Fibroblast of pulmonary artery (primary cell): ENCODE data around the gene TRIP13.
"Not testable (repeated sequence)": the region's sequence is repeated elsewhere in the genome, so short reads cannot be mapped to it uniquely, and the experiment has no call there.

Experiments
- DNase-seq: peaks from one replicate; pipeline ENCODE4 v3.0.0-alpha.2; 2010; ENCODE audit warnings: low read depth
- H3K4me3 ChIP-seq: replicated peaks from 2 replicates; pipeline ENCODE4 v1.5.1; 2011; ENCODE audit warnings: low read depth, mild to moderate bottlenecking, control low read depth, low read length, moderate library complexity
- TF ChIP-seq, protein P1 (sequence below): IDR thresholded peaks from 2 replicates; pipeline ENCODE4 v1.5.1; 2011; ENCODE audit warnings: mild to moderate bottlenecking, control low read depth, low read length, inconsistent platforms; ENCODE audit errors: missing control alignments

Gene TRIP13

DNA sequence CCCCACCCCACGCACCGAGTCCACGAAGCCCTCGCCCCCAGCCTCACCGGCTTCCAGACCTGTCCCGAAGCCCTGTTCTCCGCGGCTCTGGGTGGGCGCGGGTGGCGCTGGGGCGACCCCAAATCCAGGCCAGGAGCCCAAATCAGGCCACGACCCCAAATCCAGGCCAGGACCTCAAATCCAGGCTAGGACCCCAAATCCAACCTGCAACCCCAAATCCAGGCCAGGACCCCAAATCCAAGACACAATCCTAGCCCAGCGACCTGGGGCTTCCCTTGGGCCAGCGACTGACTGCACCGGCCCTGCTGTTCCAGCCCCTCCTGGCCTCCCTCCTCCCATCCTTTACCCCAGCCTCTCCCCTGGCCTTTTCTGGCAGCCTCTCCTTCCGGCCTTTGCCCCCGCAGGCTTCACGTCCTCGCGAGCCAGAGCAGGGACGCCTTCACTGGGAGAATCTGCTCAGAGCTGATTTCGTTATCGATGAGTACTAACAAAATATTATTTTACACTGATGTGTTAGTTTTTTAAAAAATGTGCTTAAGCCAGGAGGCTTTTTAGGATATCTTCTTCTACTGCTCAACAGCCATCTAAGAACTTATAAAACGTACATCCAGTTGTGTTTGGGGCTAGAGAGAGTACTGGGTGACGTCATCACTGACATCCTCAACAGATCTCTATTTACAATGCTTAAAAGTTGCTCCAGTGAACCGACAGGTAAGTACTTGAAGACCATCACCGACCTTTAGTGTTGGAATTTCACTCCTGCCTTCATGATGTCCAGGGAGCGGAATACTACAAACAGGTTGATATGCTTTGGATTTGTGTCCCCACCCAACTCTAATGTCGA, 34.7 kb downstream of the TRIP13 start:
- H3K4me3 ChIP-seq: peak overlapping the region; percentile 46
- DNase-seq: no peak
- TF ChIP-seq, protein P1, sequence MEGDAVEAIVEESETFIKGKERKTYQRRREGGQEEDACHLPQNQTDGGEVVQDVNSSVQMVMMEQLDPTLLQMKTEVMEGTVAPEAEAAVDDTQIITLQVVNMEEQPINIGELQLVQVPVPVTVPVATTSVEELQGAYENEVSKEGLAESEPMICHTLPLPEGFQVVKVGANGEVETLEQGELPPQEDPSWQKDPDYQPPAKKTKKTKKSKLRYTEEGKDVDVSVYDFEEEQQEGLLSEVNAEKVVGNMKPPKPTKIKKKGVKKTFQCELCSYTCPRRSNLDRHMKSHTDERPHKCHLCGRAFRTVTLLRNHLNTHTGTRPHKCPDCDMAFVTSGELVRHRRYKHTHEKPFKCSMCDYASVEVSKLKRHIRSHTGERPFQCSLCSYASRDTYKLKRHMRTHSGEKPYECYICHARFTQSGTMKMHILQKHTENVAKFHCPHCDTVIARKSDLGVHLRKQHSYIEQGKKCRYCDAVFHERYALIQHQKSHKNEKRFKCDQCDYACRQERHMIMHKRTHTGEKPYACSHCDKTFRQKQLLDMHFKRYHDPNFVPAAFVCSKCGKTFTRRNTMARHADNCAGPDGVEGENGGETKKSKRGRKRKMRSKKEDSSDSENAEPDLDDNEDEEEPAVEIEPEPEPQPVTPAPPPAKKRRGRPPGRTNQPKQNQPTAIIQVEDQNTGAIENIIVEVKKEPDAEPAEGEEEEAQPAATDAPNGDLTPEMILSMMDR: peak; percentile 0

DNA sequence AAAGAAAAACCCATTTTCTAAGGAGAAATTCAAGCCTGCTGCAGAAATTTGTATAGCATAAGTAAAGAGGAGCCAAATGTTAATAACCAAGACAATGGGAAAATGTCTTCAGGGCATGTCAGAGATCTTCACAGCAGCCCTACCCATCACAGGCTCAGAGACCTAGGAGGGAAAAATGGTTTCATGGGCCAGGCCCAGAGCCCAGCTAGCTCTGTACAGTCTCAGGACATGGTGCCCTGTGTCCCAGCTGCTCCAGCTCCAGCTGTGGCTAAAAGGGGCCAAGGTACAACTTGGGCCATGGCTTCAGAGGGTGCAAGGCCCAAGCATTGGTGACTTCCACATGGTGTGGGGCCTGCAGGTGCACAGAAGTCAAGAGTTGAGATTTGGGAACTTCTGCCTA, 36.5 kb downstream of the TRIP13 start:
- not testable (repeated sequence) for DNase-seq, H3K4me3 ChIP-seq

DNA sequence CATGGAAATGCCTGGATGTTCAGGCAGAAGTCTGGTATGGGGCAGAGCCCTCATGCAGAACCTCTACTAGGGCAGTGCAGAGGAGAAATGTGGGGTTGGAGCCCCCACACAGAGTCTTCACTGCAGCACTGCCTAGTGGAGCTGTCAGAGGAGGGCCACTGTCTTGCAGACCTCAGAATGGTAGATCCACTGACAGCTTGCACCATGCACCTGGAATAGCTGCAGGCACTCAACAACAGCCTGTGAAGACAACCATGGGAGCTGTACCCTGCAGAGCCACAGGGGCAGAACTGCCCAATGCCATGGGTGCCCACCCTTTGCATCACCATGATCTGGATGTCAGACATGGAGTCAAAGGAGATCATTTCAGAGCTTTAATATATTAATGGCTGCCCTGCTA, 36.9 kb downstream of the TRIP13 start:
- no peak for DNase-seq
- TF ChIP-seq, protein P1: no peak
- H3K4me3 ChIP-seq: no peak overlapping the region

DNA sequence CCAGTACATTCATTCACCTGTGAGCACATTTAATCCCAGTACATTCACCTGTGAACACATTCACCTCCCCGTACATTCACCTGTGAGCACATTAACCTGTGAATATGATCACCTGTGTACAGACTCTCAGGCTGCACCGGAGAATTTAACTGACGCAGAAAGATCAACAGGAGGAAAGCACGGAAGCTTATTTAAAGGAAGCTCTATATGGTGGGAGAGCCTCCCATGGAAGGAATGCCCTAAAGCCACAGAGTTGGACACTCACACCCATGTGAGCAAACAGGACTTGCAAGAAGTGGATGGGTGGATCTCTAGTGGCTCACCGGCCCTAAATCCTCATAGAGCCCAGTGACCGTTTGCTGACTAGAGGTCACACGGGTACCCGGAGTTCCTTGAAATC, 38.2 kb downstream of the TRIP13 start:
- TF ChIP-seq, protein P1: no peak
- DNase-seq: no peak
- H3K4me3 ChIP-seq: no peak overlapping the region

DNA sequence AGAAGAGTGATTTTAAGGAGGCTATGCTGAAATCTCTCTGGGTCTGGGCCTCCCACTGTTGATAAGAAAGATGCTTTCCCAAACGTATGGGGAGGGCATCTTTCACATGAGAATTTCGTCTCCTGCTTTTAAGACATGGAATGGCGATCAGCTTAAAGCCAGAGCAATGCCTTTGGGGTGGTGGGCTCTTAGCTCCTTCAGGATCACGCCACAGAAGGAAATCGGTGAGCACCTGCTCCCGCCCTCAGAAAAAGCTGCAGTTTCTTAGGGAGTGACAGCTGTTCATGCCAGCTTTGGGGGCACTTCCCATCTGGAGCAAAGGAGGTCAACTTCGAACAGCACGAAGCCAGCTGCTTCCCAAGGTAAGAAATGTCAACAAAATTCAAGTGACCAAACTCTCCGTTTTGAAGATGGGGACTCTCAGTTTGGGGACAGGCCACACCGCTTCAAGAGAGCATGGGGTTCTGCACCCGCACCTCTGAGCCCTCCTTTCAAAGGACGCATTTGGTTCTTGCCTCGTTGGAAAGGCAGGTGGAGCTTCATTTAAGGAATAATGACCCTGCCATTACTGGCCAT, 39.0 kb downstream of the TRIP13 start:
- TF ChIP-seq, protein P1: no peak
- no peak for DNase-seq
- no peak overlapping the region for H3K4me3 ChIP-seq

DNA sequence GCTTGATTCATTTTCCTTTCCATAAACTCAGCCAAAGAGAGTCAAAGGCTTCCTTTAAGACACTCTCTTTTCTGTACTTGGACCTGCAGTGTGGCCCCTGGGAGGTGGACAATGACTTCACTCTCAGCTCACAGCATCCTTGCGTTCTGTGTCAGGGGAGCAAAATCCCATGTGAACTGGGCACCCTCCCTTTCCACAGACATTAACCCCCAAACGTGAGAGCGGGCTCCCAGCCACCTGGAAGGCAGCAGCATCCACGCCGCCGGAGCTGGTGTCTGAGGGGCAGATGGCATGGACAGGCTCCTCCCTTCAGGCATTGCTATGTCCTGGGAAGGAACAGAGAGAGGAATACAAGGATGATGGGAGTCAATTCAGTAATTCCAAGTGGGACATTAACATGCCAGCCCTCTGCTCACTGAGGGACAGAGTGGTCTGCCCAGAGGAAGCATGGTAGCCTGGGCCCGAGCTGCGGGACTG, 39.5 kb downstream of the TRIP13 start:
- TF ChIP-seq, protein P1: no peak
- no peak for DNase-seq
- no peak overlapping the region for H3K4me3 ChIP-seq

DNA sequence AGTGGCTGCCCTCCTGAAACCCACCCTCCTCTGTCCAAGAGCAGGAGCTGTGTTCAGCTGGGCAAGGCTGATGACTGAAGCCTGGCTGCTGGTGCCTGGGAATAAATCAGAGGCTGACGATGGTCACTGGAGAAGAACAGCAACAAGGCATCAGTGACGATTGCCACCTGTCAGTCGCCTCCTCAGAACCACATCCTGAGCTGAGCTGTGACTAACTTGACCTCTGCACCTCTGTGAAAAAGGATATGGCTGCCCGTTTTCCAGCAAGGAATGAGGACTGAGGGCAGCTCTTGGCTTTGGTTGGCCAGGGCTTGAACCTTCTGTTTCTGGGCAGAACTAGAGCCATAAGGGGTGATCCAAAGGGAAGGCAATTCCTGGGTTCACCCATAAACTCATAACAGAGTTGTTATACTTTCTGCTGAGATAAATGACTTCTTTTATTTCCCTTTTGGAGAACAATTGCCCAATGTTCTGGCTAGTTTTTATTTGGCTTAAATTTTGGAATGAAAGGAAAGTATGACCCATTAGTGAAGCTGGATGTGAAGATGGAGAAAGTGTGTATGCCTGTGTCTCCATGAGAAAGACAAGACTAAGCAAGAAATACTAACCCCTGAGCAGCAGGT, 40.1 kb downstream of the TRIP13 start:
- H3K4me3 ChIP-seq: no peak overlapping the region
- DNase-seq: peak; percentile 23
- TF ChIP-seq, protein P1: no peak
